Gastrocnemius medialis (tissue), 4 donors: Measurements from ENCODE around the gene KLRC1. TPM values are rescaled to one million over a fixed set of nuclear protein-coding genes. Genes with fewer than 3 reads are reported as not detected.
"Not testable (repeated sequence)": the region's sequence is repeated elsewhere in the genome, so short reads cannot be mapped to it uniquely, and the experiment has no call there.

Experiments used
- ATAC-seq, 2 donors: fragments of 150-250 bp; one replicate each; pipeline ENCODE4 v1.9.1; 2016
- DNase-seq, 2 donors: peaks; one replicate each; pipeline ENCODE4 v3.0.0-alpha.2; 2019
- H3K27ac ChIP-seq, 4 donors: fragments of 200-600 bp; sonication (generic); 1 replicate in 1 of 4; 2 replicates in 3 of 4; pipeline ENCODE4 v1.5.1; 2016 to 2018; ENCODE audit warnings: mild to moderate bottlenecking in 2 of 4, moderate library complexity in 1 of 4
- H3K27me3 ChIP-seq, 3 donors: fragments of 200-600 bp; sonication (generic) in 2 of 3; 1 replicate in 1 of 3; 2 replicates in 2 of 3; pipeline versions ENCODE4 v1.5.1 to v1.6.0; 2016 to 2019; ENCODE audit warnings: mild to moderate bottlenecking in 1 of 3, moderate library complexity in 1 of 3
- H3K36me3 ChIP-seq, 2 donors: fragments of 200-600 bp; sonication (generic) in 1 of 2; one replicate each; pipeline ENCODE4 v1.5.1; 2017 to 2018
- H3K4me1 ChIP-seq, 2 donors: fragments of 200-600 bp; sonication (generic) in 1 of 2; one replicate each; pipeline ENCODE4 v1.5.1; 2016 to 2017; ENCODE audit warnings: mild to moderate bottlenecking in 2 of 2
- H3K4me3 ChIP-seq, 4 donors: fragments of 200-600 bp; sonication (generic) in 3 of 4; 1 replicate in 1 of 4; 2 replicates in 3 of 4; pipeline ENCODE4 v1.5.1; 2016 to 2019; ENCODE audit warnings: mild to moderate bottlenecking in 2 of 4
- H3K9me3 ChIP-seq, 3 donors: fragments of 200-600 bp; sonication (generic) in 2 of 3; 1 replicate in 1 of 3; 2 replicates in 2 of 3; pipeline ENCODE4 v1.5.1; 2016 to 2019
- CTCF ChIP-seq, 5 experiments: fragments of 450-650 bp in 3 of 5; fragments of 200-600 bp in 2 of 5; sonication (generic) in 2 of 5; IDR thresholded peaks in 4 of 5; conservative IDR thresholded peaks in 1 of 5; 1 replicate in 4 of 5; 2 replicates in 1 of 5; pipeline ENCODE4 v1.5.1; 2016 to 2019; ENCODE audit warnings: antibody characterized with exemption in 5 of 5, mild to moderate bottlenecking in 3 of 5, moderate library complexity in 3 of 5
- POLR2A ChIP-seq, 2 donors: fragments of 450-650 bp; IDR thresholded peaks; one replicate each; pipeline ENCODE4 v1.6.1; 2017; ENCODE audit warnings: antibody characterized with exemption in 2 of 2, mild to moderate bottlenecking in 2 of 2, moderate library complexity in 2 of 2
- in situ Hi-C, 4 donors: fragments of 200-750 bp; cut with MboI; loops; one replicate each; pipeline versions ENCODE4 v1.15.0 to v1.8.0; 2017; ENCODE audit warnings: low sequenced_read_pairs in 4 of 4
- intact Hi-C: fragments of 100-400 bp; cut with DNase I; formaldehyde crosslinking; loops from one replicate; pipeline ENCODE4 v1.15.1; 2023; ENCODE audit warnings: low total_unique reads
- total RNA-seq, 4 donors: library from RNA; depleted of rRNA; stranded (reverse); fragments of >200 nt; gene quantifications; one replicate each; pipeline versions ENCODE4 v1.1.0 to v1.2.3, GENCODE V29; 2016

KLRC1 gene
- total RNA-seq, 4 donors from 2014 or later = not detected

- in situ Hi-C loops, intact Hi-C loops, DNase-seq: not testable (repeated sequence)
These were observed 27.2 kb downstream of the KLRC1 start for GRCh38 chr12:10425938-10426337.

GRCh38 chr12:10424260-10424899 is 28.8 kb downstream of the KLRC1 start:
- H3K27ac ChIP-seq, H3K36me3 ChIP-seq, H3K4me3 ChIP-seq, ATAC-seq, H3K9me3 ChIP-seq, H3K4me1 ChIP-seq, in situ Hi-C loops, DNase-seq, H3K27me3 ChIP-seq, intact Hi-C loops: not testable (repeated sequence)

More at GRCh38 chr12:10425938-10426337, 27.2 kb downstream of the KLRC1 start:
- not testable (repeated sequence) for H3K27me3 ChIP-seq, H3K27ac ChIP-seq, H3K4me1 ChIP-seq, H3K4me3 ChIP-seq, H3K9me3 ChIP-seq, ATAC-seq, H3K36me3 ChIP-seq

- H3K4me3 ChIP-seq, intact Hi-C loops, DNase-seq, H3K36me3 ChIP-seq, in situ Hi-C loops, H3K27me3 ChIP-seq, H3K4me1 ChIP-seq, H3K9me3 ChIP-seq, H3K27ac ChIP-seq, ATAC-seq: not testable (repeated sequence)
These were observed 31.0 kb downstream of the KLRC1 start for GRCh38 chr12:10422159-10422558.

GRCh38 chr12:10420334-10420733 is 32.8 kb downstream of the KLRC1 start, which contains the start of gene KLRC3:
Gene KLRC3, minus strand, starts transcription at chr12:10420595. Its CDS starts 45 bp downstream, at chr12:10420550.
- H3K27ac ChIP-seq, intact Hi-C loops, H3K4me1 ChIP-seq, H3K36me3 ChIP-seq, ATAC-seq, in situ Hi-C loops, H3K9me3 ChIP-seq, DNase-seq, H3K4me3 ChIP-seq, H3K27me3 ChIP-seq: not testable (repeated sequence)

- no peak for DNase-seq
- H3K27ac ChIP-seq = no peak within 1 kb of the TSS
- intact Hi-C loops = no loop called here
- H3K9me3 ChIP-seq = no peaks in the 10 kb centered on the region
- no peak within 1 kb of the TSS for H3K4me3 ChIP-seq
- no peaks in the 10 kb centered on the region for H3K36me3 ChIP-seq
- TF ChIP-seq POLR2A (IDR thresholded peaks at IDR 0.05) (no peak), CTCF (IDR thresholded peaks at IDR 0.05 in 4 of 5, conservative IDR thresholded peaks at IDR 0.05 in 1 of 5) (no peak)
- in situ Hi-C loops = no loop called here
- no peaks in the 10 kb centered on the region for H3K4me1 ChIP-seq
- no peak for ATAC-seq
- H3K27me3 ChIP-seq = no peaks in the 10 kb centered on the region
These were observed 43.8 kb downstream of the KLRC1 start, which contains the start of gene KLRC4 for GRCh38 chr12:10409392-10409791. Gene KLRC4, minus strand, starts transcription at chr12:10409757. Its CDS starts 182 bp downstream, at chr12:10409575.

GRCh38 chr12:10408842-10409241 is 44.3 kb downstream of the KLRC1 start:
- in situ Hi-C loops = no loop called here
- Histone ChIP-seq H3K27ac (no peak overlapping the region), H3K27me3 (no peaks in the 10 kb centered on the region), H3K9me3 (no peaks in the 10 kb centered on the region), H3K4me3 (no peak overlapping the region), H3K36me3 (no peaks in the 10 kb centered on the region), H3K4me1 (no peaks in the 10 kb centered on the region)
- DNase-seq = no peak
- intact Hi-C loops = no loop called here
- no peak for ATAC-seq
- TF ChIP-seq POLR2A (IDR thresholded peaks at IDR 0.05) (no peak), CTCF (IDR thresholded peaks at IDR 0.05 in 4 of 5, conservative IDR thresholded peaks at IDR 0.05 in 1 of 5) (no peak)

GRCh38 chr12:10406725-10407124 is 46.5 kb downstream of the KLRC1 start:
- peak; percentile 20 to 37 for DNase-seq
- H3K4me3 ChIP-seq = no peak overlapping the region
- in situ Hi-C loops = no loop called here

More at GRCh38 chr12:10406725-10407124, 46.5 kb downstream of the KLRC1 start:
- ATAC-seq = no peak
- intact Hi-C loops = no loop called here
- Histone ChIP-seq H3K4me1 (no peaks in the 10 kb centered on the region), H3K27me3 (no peaks in the 10 kb centered on the region), H3K36me3 (no peaks in the 10 kb centered on the region), H3K9me3 (no peaks in the 10 kb centered on the region), H3K27ac (no peak overlapping the region)
- no peak for TF ChIP-seq POLR2A (IDR thresholded peaks at IDR 0.05)
- TF ChIP-seq CTCF (IDR thresholded peaks at IDR 0.05 in 4 of 5, conservative IDR thresholded peaks at IDR 0.05 in 1 of 5) = no peak
